NT2/D1 (cell line): ENCODE results near the gene NOM1.

Experiments used
- SUZ12 ChIP-seq: IDR thresholded peaks from 2 replicates; pipeline ENCODE4 v1.6.1; 2011; ENCODE audit not compliant: insufficient read length, insufficient read depth; ENCODE audit errors: extremely low read depth
- YY1 ChIP-seq: IDR thresholded peaks from 2 replicates; pipeline ENCODE4 v1.6.1; 2011; ENCODE audit not compliant: insufficient read length, insufficient read depth
- ZNF274 ChIP-seq: IDR thresholded peaks from 2 replicates; pipeline ENCODE4 v1.6.1; 2011; ENCODE audit warnings: mild to moderate bottlenecking, low read depth, low read length

- TF ChIP-seq ZNF274 (no peak), SUZ12 (no peak), YY1 (no peak)
Observed at GRCh38 chr7:156979007-156979606, 29.6 kb downstream of the NOM1 start.
